ENCODE data around the gene VPS33A.
"Not testable (repeated sequence)": the region's sequence is repeated elsewhere in the genome, so short reads cannot be mapped to it uniquely, and the experiment has no call there.

Gene VPS33A

GRCh38 chr12:122203301-122204166 lies 62.8 kb downstream of the VPS33A start, which contains the start of gene B3GNT4:
Gene B3GNT4 (plus strand): TSS chr12:122203709. CDS start chr12:122204619, 910 bp downstream.
- no peak for DNase-seq

GRCh38 chr12:122202811-122203210 lies 63.5 kb downstream of the VPS33A start:
- DNase-seq: not testable (repeated sequence)

- DNase-seq: no peak
These were observed 64.3 kb downstream of the VPS33A start for GRCh38 chr12:122202017-122202416.

- DNase-seq: no peak
These were observed 64.9 kb downstream of the VPS33A start for GRCh38 chr12:122201381-122201780.

GRCh38 chr12:122200541-122201175 lies 65.6 kb downstream of the VPS33A start:
- no peak for DNase-seq

- DNase-seq: no peak
These were observed 66.6 kb downstream of the VPS33A start for GRCh38 chr12:122199484-122200355.

- DNase-seq: no peak
These were observed 68.7 kb downstream of the VPS33A start for GRCh38 chr12:122197612-122197966.

- DNase-seq: no peak
These were observed 70.9 kb downstream of the VPS33A start for GRCh38 chr12:122195405-122195804.

- no peak for DNase-seq
These were observed 71.5 kb downstream of the VPS33A start for GRCh38 chr12:122194804-122195203.

GRCh38 chr12:122192441-122192840 lies 73.9 kb downstream of the VPS33A start:
- no peak for DNase-seq

GRCh38 chr12:122190842-122191668 lies 75.2 kb downstream of the VPS33A start:
- DNase-seq: no peak

- DNase-seq: no peak
These were observed 76.4 kb downstream of the VPS33A start for GRCh38 chr12:122189626-122190475.

GRCh38 chr12:122187466-122187865 lies 78.8 kb downstream of the VPS33A start:
- DNase-seq: no peak

- DNase-seq: no peak
These were observed 80.7 kb downstream of the VPS33A start for GRCh38 chr12:122185494-122186082.

- no peak for DNase-seq
These were observed 81.2 kb downstream of the VPS33A start for GRCh38 chr12:122185079-122185478.

GRCh38 chr12:122184517-122184916 lies 81.8 kb downstream of the VPS33A start:
- DNase-seq: no peak

- DNase-seq: no peak
These were observed 82.7 kb downstream of the VPS33A start for GRCh38 chr12:122183588-122183940.

GRCh38 chr12:122182887-122183587 lies 83.3 kb downstream of the VPS33A start, which contains the start of gene LRRC43:
Gene LRRC43 (plus strand): TSS chr12:122183123. CDS start chr12:122183145, 22 bp downstream.
- DNase-seq: no peak
